Aorta (tissue), 5 donors: Measurements from ENCODE around the gene MGAT1. TPM values are rescaled to one million over a fixed set of nuclear protein-coding genes. Genes with fewer than 3 reads are reported as not detected.

Experiments
- ATAC-seq: fragments of 200-7000 bp; cut with Tn5 transposase; one replicate; pipeline ENCODE4 v1.9.1; 2022; ENCODE audit warnings: moderate library complexity; ENCODE audit not compliant: low FRiP score
- DNase-seq, 2 donors: peaks; one replicate each; pipeline ENCODE4 v3.0.0-alpha.2; 2020
- H3K27ac ChIP-seq, 2 donors: one replicate each; pipeline ENCODE4 v1.5.1; 2013; ENCODE audit warnings: low read length in 2 of 2, mild to moderate bottlenecking in 2 of 2, moderate library complexity in 2 of 2, control low read depth in 1 of 2, inconsistent platforms in 1 of 2, low read depth in 1 of 2
- H3K27me3 ChIP-seq, 2 donors: one replicate each; pipeline ENCODE4 v1.6.1; 2013; ENCODE audit warnings: control low read depth in 1 of 2, low read length in 1 of 2, mild to moderate bottlenecking in 1 of 2, moderate library complexity in 1 of 2; ENCODE audit not compliant: insufficient read depth in 2 of 2, control insufficient read depth in 1 of 2
- H3K36me3 ChIP-seq, 2 donors: one replicate each; pipeline ENCODE4 v1.6.1; 2013; ENCODE audit warnings: control low read depth in 1 of 2, low read length in 1 of 2, mild to moderate bottlenecking in 1 of 2; ENCODE audit not compliant: insufficient read depth in 2 of 2, control insufficient read depth in 1 of 2
- H3K4me1 ChIP-seq, 2 donors: one replicate each; pipeline ENCODE4 v1.6.1; 2013; ENCODE audit warnings: low read length in 2 of 2, control low read depth in 1 of 2, mild to moderate bottlenecking in 1 of 2, moderate library complexity in 1 of 2; ENCODE audit not compliant: insufficient read depth in 2 of 2, control insufficient read depth in 1 of 2
- H3K4me3 ChIP-seq, 2 donors: one replicate each; pipeline ENCODE4 v1.5.1; 2013; ENCODE audit warnings: low read length in 2 of 2, control low read depth in 1 of 2, mild to moderate bottlenecking in 1 of 2
- H3K9me3 ChIP-seq: one replicate; pipeline ENCODE4 v1.6.1; 2013; ENCODE audit warnings: mild to moderate bottlenecking, low read length; ENCODE audit not compliant: control insufficient read depth
- WGBS, 2 donors: extraction: QIAGEN DNeasy Blood & Tissue Kit; methylation state at CpG; one replicate each; pipeline ENCODE4 v1.1.7; 2013; 5-methylcytosine and 5-hydroxymethylcytosine counted together
- intact Hi-C, 2 donors: fragments of 100-400 bp; cut with DNase I; formaldehyde crosslinking; loops; one replicate each; pipeline versions ENCODE4 v1.14.2 to v1.15.0; 2022
- polyA plus RNA-seq, 2 donors: library from polyadenylated mRNA; stranded (reverse); fragments of 200-250 nt; gene quantifications; one replicate each; pipeline ENCODE4 v1.2.3, GENCODE V29; 2013
- total RNA-seq, 2 donors: library from RNA; stranded (reverse); fragmentation: NEBNext Ultra II Directional; extraction: Animal tissue kit (Norgen Biotek cat#: 25700); gene quantifications; one replicate each; pipeline ENCODE4 v1.2.1, GENCODE V29; 2021
- donor health status: healthy with polysubstance abuse.
- donor health status: Bipolar disorder and iron deficiency.
- donor health status: DM: no; HTN: no; CAD: no.
- donor health status: DM: no; HTN: no; CAD: no.
- donor health status: DM: yes; HTN: yes; CAD: no.

MGAT1 gene
- total and polyA plus RNA-seq, 4 donors = 60.5 to 180 (median 111) TPM

DNA sequence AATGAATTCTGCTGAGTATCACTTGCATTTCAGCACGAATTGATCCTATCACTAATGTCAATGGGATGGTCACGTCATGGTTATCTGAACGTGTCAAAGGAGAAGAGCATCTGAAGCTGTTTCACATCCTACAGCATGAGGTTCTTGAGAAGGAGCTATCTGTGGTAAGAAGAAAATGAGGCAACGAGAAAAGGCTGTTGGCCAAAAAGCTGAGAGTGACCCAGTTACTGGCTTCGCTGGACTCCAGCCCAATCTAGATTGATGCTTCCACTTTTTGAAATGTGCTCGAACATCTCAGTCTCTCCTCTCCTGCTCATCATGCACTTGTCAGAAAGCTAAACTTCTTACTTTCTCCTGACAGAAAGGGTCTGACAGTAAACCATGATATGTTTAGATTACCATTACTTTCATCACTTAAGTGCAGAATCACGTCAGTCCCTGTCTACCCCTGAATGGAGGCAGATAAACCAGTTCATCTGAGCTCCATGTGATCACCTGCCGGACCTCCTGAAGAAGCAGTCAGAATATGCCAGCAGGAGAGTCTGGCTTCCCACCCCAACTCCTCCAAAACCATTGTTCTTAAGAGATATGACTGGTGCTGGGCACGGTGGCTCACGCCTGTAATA lies 22.5 kb downstream of the MGAT1 start:
- Histone ChIP-seq H3K27me3 (no peaks in the 10 kb centered on the region), H3K27ac (no peak overlapping the region), H3K4me3 (no peak overlapping the region), H3K4me1 (no peaks in the 10 kb centered on the region), H3K9me3 (no peaks in the 10 kb centered on the region), H3K36me3 (no peaks in the 10 kb centered on the region)
- intact Hi-C loops = loop anchor here in 1 of 2 donors (10.0 kb wide), 2 partner anchors 55 to 375 kb away; no protein-coding TSS in a partner anchor
- ATAC-seq (no peak), DNase-seq (no peak)
- WGBS, 2 donors = 84 to 85% methylated on average over 10 of the region's 10 CpGs

DNA sequence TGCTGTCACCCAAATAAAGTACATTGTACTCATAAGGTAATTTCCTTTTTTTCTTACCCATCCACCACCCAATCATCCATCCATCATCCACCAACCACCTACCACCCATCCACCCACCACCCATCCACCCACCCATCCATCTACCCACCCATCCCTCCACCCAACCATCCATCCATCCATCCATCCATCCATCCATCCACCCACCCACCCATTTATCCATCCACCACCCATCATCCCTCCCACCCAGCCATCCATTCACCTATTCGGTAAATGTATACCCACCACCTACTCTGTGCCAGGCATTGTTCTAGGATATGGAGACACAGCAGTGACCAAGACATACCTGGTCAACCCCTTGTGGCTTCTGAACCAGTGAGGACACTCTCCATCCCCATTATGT lies 25.1 kb downstream of the MGAT1 start:
- no peaks in the 10 kb centered on the region for H3K4me1 ChIP-seq
- ATAC-seq (no peak), DNase-seq (no peak)
- H3K9me3 ChIP-seq = no peaks in the 10 kb centered on the region
- H3K27me3 ChIP-seq = no peaks in the 10 kb centered on the region
- no peaks in the 10 kb centered on the region for H3K36me3 ChIP-seq
- H3K27ac ChIP-seq = no peak overlapping the region
- H3K4me3 ChIP-seq = no peak overlapping the region
- intact Hi-C loops = no loop called here
- 97 to 100% methylated on average over 1 of the region's 1 CpG for WGBS, 2 donors

DNA sequence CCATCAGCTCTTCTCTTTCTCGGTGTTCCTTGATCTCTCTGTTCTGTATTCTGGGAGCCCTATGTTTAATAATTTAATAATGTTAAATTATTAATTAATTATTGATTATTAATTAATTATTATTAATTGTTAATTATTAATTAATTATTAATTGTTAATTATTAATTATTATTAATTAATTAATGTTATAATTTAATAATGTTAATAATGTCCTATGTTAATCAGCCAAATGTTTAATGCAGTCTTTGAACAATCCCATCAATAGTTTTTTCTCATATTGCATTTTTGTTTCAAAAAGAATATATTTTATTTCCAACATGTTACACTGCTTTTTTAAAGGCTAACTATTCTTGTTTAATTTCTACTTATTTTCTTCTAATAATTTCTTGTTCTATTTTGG lies 26.2 kb downstream of the MGAT1 start:
- no peak overlapping the region for H3K27ac ChIP-seq
- H3K4me1 ChIP-seq = no peaks in the 10 kb centered on the region
- WGBS, 2 donors = 97 to 100% methylated on average over 1 of the region's 1 CpG
- H3K27me3 ChIP-seq = no peaks in the 10 kb centered on the region
- H3K9me3 ChIP-seq = no peaks in the 10 kb centered on the region
- no peaks in the 10 kb centered on the region for H3K36me3 ChIP-seq
- no peak for ATAC-seq
- no peak overlapping the region for H3K4me3 ChIP-seq
- DNase-seq = no peak
- intact Hi-C loops = no loop called here

DNA sequence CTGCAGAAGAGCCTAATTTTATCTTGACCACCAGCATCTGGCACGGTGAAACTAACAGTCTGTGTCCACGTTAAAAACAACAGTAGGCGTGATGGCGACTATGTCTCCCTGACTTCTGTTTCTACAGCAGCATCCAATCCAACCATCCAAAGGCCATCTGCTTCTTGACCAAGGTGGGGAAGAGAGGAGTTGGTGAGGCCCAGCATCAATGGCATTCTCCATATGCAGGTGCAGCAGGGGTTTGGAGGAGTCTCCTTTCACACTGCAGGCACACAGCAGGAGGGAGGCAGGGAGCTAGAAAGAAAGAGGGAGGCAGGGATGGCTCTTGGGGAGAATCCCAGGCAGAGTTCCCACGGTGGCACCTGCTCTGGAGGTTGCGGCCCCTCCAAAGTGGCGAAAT lies 27.0 kb downstream of the MGAT1 start:
- Histone ChIP-seq H3K36me3 (no peaks in the 10 kb centered on the region), H3K4me3 (no peak overlapping the region), H3K27me3 (no peaks in the 10 kb centered on the region), H3K4me1 (no peaks in the 10 kb centered on the region), H3K9me3 (no peaks in the 10 kb centered on the region), H3K27ac (no peak overlapping the region)
- DNase-seq (no peak), ATAC-seq (no peak)
- intact Hi-C loops = no loop called here
- 89 to 90% methylated on average over 7 of the region's 7 CpGs for WGBS, 2 donors

DNA sequence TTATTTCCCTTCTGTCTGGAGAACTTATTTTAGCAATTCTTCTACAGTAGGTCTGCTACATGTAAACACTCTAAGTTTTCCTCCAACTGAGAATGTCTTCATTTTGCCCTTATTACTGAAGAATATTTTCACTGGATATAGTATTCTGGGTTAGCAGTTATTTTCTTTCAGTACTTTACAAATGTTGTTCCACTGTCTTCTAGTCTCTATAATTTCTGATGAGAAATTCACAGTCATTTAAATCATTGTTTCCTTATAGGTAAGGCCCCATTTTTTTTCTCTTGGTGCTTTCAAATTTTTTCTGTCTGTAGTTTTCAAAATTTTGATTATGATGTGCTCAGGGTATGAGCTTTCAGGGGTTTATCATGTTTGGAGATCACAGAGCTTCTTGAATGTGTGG lies 30.8 kb downstream of the MGAT1 start:
- H3K27me3 ChIP-seq = no peaks in the 10 kb centered on the region
- no peaks in the 10 kb centered on the region for H3K4me1 ChIP-seq
- ATAC-seq (no peak), DNase-seq (no peak)
- intact Hi-C loops = no loop called here
- no peaks in the 10 kb centered on the region for H3K36me3 ChIP-seq
- H3K27ac ChIP-seq = no peak overlapping the region
- H3K9me3 ChIP-seq = no peaks in the 10 kb centered on the region
- no peak overlapping the region for H3K4me3 ChIP-seq

DNA sequence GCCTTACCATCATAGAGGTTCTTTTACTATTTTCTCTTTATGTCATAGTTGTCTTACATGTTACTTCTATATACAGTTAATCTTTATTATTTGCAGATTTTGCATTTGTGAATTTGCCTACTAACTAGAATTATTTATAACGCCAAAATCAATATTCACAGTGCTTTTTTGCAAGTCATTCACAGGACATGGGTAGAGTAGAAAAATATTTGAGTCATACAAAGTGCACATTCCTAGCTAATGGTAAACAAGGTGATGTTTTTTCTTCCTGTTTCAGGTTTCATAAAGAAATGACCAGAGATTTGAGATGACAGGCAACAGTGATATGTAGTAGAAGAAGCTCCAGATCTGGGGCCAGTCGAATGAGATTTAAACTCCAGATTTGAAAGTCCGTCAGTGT lies 32.8 kb downstream of the MGAT1 start:
- DNase-seq (no peak), ATAC-seq (no peak)
- intact Hi-C loops = no loop called here
- no peak overlapping the region for H3K27ac ChIP-seq
- H3K4me3 ChIP-seq = no peak overlapping the region
- H3K4me1 ChIP-seq = no peaks in the 10 kb centered on the region
- H3K36me3 ChIP-seq = no peaks in the 10 kb centered on the region
- H3K9me3 ChIP-seq = no peaks in the 10 kb centered on the region
- 82 to 89% methylated on average over 3 of the region's 3 CpGs for WGBS, 2 donors
- H3K27me3 ChIP-seq = no peaks in the 10 kb centered on the region

DNA sequence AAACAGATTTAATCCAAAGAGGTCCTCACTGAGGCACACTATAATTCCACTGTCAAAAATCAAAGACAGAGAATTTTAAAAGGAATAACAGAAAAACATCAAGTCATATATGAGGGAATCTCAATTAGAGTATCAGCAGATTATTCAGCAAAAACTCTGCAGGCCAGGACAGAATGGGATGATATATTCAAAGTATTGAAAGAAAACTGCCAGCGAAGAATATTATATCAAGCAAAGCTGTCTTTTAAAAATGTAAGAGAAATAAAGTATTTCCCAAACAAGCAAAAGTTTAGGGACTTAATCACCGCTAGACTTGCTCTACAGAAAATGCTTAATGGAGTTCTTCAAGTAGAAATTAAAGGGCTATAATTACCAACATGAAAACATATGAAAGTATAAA lies 47.0 kb downstream of the MGAT1 start:
- ATAC-seq (no peak), DNase-seq (no peak)
- no peak overlapping the region for H3K4me3 ChIP-seq
- peaks cover 9% of the 10 kb centered on the region for H3K9me3 ChIP-seq
- no peaks in the 10 kb centered on the region for H3K4me1 ChIP-seq
- WGBS, 2 donors = 58 to 62% methylated on average over 2 of the region's 2 CpGs
- intact Hi-C loops = no loop called here
- H3K36me3 ChIP-seq = no peaks in the 10 kb centered on the region
- H3K27ac ChIP-seq = no peak overlapping the region
- no peaks in the 10 kb centered on the region for H3K27me3 ChIP-seq

DNA sequence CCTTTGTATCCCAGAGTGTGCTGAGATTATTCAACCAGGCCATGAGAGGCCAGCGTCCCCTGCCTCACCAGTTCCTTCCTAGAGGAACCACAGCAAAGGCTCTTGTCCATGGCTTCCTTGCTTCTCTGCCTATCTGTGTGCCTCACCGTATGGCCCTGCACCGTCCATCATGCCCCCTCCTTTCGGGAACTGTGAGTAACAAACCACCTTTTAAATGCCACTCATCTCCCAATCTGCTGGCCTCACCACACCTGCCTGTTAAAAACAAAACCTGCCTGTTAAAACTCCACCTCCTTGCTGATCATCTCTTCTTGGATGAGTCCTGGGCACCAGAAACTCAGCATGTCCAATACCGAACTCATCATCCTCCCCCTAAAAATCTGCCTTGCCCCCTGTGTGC lies 58.4 kb downstream of the MGAT1 start:
- intact Hi-C loops = no loop called here
- peaks cover 2% of the 10 kb centered on the region for H3K9me3 ChIP-seq
- 66 to 75% methylated on average over 5 of the region's 5 CpGs for WGBS, 2 donors
- no peaks in the 10 kb centered on the region for H3K36me3 ChIP-seq
- no peak for ATAC-seq
- H3K4me3 ChIP-seq = no peak overlapping the region
- H3K27ac ChIP-seq = no peak overlapping the region
- H3K27me3 ChIP-seq = no peaks in the 10 kb centered on the region
- DNase-seq = no peak
- no peaks in the 10 kb centered on the region for H3K4me1 ChIP-seq

DNA sequence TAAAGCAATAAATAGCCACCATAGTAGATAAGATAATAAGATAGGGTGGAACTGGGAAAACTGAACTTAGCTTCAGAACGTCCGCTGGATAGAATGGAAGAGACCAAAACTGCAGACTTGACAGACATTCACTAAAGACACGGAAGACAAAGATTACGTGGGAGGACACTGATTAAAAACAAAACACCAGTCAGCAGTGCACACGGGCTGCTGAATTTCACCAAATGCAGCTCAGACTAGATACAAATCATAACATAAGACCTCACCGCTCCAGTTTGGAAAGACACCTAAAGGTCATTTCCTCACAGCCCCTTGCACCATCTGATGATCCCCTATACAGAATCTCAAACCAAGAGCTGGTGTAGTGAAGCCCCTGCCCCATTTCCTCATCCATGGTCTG lies 59.9 kb downstream of the MGAT1 start:
- no peak overlapping the region for H3K27ac ChIP-seq
- no peaks in the 10 kb centered on the region for H3K4me1 ChIP-seq
- ATAC-seq (no peak), DNase-seq (no peak)
- H3K9me3 ChIP-seq = peaks cover 2% of the 10 kb centered on the region
- H3K36me3 ChIP-seq = no peaks in the 10 kb centered on the region
- no peak overlapping the region for H3K4me3 ChIP-seq
- no peaks in the 10 kb centered on the region for H3K27me3 ChIP-seq
- intact Hi-C loops = no loop called here
- 77 to 80% methylated on average over 6 of the region's 6 CpGs for WGBS, 2 donors
